ENCODE data around the gene EME1. TPM values are rescaled to one million over a fixed set of nuclear protein-coding genes. Genes with fewer than 3 reads are reported as not detected.

EME1 gene
- total and polyA plus RNA-seq, 8 donors: 0.19 to 0.94 (median 0.41) TPM; not detected in 2

GRCh38 chr17:50355336-50355700 lies 17.7 kb upstream of the EME1 start:
- Histone ChIP-seq H3K4me3 (no peak overlapping the region), H3K27me3 (no peaks in the 10 kb centered on the region), H3K9me3 (no peaks in the 10 kb centered on the region), H3K27ac (no peak overlapping the region), H3K4me1 (no peaks in the 10 kb centered on the region), H3K36me3 (peaks cover 0 to 39% (median 10%) of the 10 kb centered on the region in 3 donors)
- TF ChIP-seq CTCF (IDR thresholded peaks at IDR 0.05): no peak
- no peak for ATAC-seq
- peak in 1 of 6 donors; percentile 8 for DNase-seq
- FAIRE-seq: no peak
- intact Hi-C loops (cut with DNase I): loop anchor here in 1 of 3 donors (10.0 kb wide), 1 partner anchor 269 kb away; no protein-coding TSS in a partner anchor
- WGBS, 2 donors: 81 to 85% methylated on average over 4 of the region's 4 CpGs

DNA sequence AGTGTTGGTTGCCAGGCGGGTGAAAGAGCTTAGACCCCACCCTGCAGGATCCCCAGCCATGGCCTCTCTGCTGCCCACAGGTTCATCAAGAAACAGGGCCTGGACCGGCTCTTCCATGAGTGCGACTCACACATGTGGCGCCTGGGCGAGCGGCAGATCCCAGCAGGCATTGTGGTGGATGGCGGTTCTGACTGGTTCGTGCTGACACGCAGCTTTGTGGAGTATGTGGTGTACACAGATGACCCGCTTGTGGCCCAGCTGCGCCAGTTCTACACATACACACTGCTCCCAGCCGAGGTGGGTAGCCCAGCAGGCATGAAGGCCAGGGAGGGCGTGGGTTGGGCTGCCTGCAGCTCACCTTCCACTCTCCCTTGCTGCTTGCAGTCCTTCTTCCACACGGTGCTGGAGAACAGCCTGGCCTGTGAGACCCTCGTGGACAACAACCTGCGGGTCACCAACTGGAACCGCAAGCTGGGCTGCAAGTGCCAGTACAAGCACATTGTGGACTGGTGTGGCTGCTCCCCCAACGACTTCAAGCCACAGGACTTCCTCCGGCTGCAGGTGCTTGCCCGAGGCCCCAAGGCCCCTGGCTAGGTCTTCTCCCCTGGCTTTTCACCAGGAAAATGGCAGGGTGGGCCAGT lies 17.2 kb upstream of the EME1 start:
- 91 to 92% methylated on average over 20 of the region's 20 CpGs for WGBS, 2 donors
- Histone ChIP-seq H3K4me3 (no peak overlapping the region), H3K9me3 (no peaks in the 10 kb centered on the region), H3K27ac (no peak overlapping the region), H3K36me3 (peaks cover 0 to 39% (median 10%) of the 10 kb centered on the region in 3 donors), H3K4me1 (no peaks in the 10 kb centered on the region), H3K27me3 (no peaks in the 10 kb centered on the region)
- intact Hi-C loops (cut with DNase I): loop anchor here in 1 of 3 donors (10.0 kb wide), 1 partner anchor 269 kb away; no protein-coding TSS in a partner anchor
- FAIRE-seq (no peak), ATAC-seq (no peak), DNase-seq (peak in 1 of 6 donors; percentile 10)
- TF ChIP-seq CTCF (IDR thresholded peaks at IDR 0.05): no peak

GRCh38 chr17:50356418-50356817 lies 16.6 kb upstream of the EME1 start:
- no peak for FAIRE-seq
- Histone ChIP-seq H3K27me3 (no peaks in the 10 kb centered on the region), H3K36me3 (peaks cover 0 to 39% (median 10%) of the 10 kb centered on the region in 3 donors), H3K4me3 (no peak overlapping the region), H3K4me1 (no peaks in the 10 kb centered on the region), H3K9me3 (no peaks in the 10 kb centered on the region), H3K27ac (no peak overlapping the region)
- no peak for TF ChIP-seq CTCF (IDR thresholded peaks at IDR 0.05)
- DNase-seq: peak in 2 of 6 donors; percentile 9 to 59
- intact Hi-C loops (cut with DNase I): loop anchor here in 1 of 3 donors (10.0 kb wide), 1 partner anchor 268 kb away; no protein-coding TSS in a partner anchor
- WGBS, 2 donors: 91 to 95% methylated on average over 12 of the region's 12 CpGs
- ATAC-seq: no peak

DNA sequence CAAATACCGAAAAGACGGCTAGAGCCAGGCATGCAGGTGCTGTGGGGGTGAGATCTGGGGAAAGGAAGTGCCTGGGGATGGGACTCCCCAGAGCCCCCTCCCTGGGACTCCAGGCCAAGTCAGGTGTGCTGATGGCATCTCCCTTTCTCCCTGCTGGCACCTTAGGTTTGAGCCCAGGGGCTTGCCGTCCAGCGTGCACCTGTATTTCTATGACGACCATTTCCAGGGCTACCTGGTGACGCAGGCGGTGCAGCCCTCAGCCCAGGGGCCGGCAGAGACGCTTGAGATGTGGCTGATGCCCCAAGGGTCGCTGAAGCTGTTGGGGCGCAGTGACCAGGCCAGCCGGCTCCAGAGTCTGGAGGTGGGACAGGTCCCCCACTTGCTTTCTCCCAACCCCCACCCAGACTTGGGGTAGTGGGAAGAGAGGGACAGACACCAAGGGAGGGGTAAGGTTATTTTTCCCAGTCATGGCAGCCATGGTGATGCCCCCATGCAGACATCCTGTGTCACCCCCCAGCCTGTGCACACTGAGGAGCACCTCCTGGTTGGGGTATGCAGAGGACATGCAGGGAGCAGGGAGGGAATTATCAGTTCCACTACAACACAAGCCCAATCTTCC lies 16.0 kb upstream of the EME1 start:
- H3K27me3 ChIP-seq: no peaks in the 10 kb centered on the region
- 94 to 95% methylated on average over 12 of the region's 12 CpGs for WGBS, 2 donors
- peak in 1 of 6 donors; percentile 8 for DNase-seq

More for the DNA sequence above, 16.0 kb upstream of the EME1 start:
- Histone ChIP-seq H3K36me3 (peaks cover 0 to 39% (median 10%) of the 10 kb centered on the region in 3 donors), H3K9me3 (no peaks in the 10 kb centered on the region), H3K4me3 (no peak overlapping the region), H3K27ac (no peak overlapping the region), H3K4me1 (no peaks in the 10 kb centered on the region)
- FAIRE-seq (no peak), ATAC-seq (no peak)
- intact Hi-C loops (cut with DNase I): loop anchor here in 1 of 3 donors (10.0 kb wide), 1 partner anchor 268 kb away; no protein-coding TSS in a partner anchor
- no peak for TF ChIP-seq CTCF (IDR thresholded peaks at IDR 0.05)
